NK-92 treated with Interleukin-12 subunit alpha and Interleukin-12 subunit beta, amount 100 ng/mL, for 24 hours (cell line): ENCODE measurements around the gene KDM5A.
"Not testable (repeated sequence)": the region's sequence is repeated elsewhere in the genome, so short reads cannot be mapped to it uniquely, and the experiment has no call there.

ENCODE experiments used
- DNase-seq: peaks from one replicate; lab custom pipeline; 2025; lab: John Stamatoyannopoulos, UW

The KDM5A gene

DNA sequence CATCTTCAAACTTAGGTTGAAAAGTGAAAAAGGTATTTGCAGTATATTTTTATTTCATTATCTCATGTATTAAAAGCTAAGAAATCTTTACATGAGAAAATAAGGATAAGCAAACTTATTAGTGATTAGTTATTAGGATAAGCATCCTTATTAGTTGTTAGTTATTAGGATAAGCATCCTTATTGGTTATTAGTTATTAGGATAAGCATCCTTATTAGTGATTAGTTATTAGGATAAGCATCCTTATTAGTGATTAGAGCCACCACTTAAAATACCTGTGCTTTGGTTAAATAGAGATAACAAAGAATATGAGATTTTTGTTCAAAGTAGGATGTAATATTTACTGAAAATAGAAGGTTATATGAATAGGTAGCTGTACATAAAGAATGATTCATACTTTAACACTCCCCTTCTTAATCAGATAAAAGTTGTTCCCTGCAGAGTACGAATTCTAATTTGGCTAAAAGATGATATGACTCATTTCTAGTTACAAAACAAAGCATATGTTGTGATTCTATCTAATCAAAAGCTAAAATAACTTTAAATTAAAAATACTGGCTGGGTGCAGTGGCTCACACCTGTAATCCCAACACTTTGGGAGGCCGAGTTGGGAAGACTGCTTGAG, 56.4 kb downstream of the KDM5A start:
- DNase-seq = no peak

DNA sequence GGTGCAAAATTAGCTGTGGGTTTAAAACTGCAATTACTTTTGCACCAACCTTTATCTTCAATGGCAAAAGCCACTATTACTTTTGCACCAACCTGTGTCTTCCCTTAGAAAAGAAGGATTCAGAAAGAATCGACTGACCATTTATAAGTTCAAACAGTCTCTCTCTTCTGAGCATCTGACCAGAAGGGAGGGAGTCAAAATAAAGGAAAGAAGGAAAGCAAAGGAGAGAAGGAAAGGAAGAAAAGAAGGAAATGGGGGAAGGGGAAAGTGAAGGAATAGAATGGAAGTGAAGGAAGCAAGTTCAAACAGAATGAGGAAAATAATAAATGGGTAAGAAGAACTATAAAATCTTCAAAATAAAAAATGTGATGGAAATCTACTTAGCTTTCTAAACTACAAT, 57.8 kb downstream of the KDM5A start:
- DNase-seq = no peak

DNA sequence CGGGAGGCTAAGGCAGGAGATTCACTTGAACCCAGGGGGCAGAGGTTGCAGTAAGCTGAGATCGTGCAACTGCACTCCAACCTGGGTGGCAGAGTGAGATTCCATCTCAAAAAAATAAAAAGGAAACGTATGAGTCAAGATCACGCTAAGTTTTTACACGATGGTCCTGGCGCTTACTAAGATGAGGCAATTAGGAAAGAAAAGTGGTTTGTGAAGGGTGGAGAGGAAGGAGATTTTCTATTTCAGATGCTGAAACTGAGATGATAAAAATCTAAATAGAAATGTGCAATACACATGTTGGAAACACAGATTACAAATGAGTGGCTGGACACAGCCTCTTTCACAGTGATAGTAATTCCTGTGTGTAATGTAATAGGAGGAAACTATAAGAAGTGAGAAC, 63.2 kb downstream of the KDM5A start:
- DNase-seq = no peak

DNA sequence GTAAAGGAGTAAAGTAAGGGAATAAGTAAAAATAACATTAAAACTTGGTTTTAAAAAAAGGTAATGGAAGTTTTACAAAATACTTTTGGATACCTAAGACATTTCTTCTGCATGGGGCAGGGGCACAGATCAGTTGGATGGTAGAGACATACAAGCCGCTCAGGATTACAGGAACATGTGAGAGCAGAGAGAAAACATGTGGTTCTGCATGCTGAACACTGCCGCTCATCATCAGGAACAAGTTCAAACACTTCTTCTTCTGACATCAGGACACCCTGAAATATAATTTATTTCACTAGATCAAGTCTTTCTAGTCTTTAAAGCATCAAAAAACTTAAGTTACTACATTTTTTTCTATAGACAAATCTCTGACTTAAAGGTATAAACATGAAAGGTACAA, 65.6 kb downstream of the KDM5A start:
- no peak for DNase-seq

DNA sequence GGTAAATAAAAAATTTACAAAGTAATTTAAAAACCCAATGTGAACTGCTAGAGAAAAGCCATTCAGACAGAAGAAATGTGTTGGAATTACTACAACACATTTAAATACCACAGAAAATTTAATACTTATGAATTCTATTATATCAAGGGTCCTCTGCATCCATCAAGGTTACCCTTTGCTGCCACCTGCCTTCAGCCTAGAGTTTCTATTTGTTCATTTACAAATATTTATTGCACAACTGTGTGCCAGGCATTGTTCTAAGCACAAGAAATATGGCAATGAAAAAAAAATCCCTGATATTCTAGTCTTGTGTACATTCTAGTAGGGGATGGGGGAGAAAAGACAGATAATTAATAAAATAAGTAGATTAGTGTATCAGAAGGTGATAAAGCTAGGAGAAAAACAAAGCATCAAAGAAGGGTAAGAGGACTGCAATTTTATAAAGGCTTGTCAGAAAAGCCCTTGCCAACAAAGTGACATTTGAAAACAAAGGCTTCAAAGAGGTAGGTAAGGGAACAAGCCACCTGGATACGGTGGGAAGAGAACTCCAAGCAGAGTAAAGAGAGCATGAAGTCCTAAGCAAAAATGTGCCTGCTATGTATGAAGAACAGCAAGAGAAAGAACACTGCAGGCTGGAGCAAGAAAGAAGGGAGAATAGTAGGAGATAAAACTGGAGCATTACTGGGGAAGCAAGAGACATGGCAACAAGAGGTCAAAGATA, 67.4 kb downstream of the KDM5A start:
- no peak for DNase-seq

DNA sequence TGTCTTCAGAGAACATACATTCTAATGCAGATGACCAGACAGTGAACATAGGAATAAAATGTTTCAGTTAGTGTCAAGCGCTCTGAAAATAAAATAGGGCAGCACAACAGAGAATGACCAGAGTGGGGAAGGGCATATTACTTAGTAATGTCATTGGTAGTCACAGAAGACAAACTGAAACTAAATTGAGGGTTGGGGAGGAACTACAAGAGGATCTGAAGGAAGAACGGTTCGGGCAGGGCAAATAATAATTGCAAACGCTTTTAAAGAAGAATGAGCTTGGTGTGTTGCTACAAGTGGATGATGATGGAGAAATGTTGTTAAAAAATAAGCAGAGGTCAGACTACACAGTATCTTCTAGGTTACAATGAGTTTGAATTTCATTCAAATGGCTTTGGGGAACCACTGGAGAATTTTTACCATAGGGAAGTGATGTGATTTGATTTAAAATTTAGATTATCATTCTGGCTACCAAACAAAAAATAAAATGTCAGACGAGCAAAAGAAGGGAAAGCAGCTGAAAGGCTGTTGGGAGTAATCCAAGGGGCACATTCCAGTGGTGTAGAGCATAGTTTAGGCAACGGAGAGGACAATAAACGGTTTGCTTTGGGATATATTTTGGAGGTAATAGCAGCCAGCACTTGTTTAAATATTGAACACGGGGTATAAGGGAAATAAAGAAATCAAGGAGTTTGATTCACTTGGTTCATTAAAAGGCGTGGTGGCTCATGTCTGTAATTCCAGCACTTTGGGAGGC, 70.2 kb downstream of the KDM5A start:
- no peak for DNase-seq

DNA sequence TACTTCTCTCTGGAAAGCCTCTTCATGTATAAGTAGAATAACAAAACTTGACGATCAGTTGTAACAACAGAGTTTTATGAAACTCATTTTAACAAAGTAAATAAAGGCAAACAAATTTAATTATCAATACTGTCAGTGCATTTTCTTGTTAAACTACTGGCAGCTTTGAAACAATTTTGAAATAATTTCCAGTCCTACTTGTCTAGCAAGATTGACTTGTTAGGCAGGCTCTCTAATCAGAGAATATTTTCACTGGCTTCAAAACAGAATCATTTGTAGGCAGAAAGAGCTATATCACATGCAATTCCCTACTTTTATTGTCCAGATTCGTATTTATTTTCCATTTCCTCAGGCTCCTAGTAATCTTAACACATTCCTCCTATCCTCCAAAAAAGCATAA, 80.6 kb downstream of the KDM5A start:
- no peak for DNase-seq

DNA sequence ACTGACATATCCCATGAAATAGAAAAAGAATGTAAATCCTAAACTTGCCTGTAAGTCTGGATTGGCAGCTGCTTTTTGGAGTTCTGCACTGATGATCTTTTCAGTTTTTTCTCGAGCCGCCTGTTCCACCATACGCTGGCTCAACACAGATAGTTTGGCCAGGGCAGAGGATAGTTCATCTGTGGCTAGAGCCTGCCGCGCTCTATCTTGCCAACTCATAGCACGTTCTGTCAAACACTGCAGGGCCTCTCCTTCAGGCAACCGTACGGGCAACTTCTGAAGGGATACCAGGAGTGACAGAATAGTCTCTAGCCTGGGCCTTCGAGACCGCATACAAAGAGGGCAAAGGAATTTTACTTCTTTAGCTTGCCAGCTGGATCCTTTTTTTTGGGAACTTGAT, 81.7 kb downstream of the KDM5A start:
- no peak for DNase-seq

DNA sequence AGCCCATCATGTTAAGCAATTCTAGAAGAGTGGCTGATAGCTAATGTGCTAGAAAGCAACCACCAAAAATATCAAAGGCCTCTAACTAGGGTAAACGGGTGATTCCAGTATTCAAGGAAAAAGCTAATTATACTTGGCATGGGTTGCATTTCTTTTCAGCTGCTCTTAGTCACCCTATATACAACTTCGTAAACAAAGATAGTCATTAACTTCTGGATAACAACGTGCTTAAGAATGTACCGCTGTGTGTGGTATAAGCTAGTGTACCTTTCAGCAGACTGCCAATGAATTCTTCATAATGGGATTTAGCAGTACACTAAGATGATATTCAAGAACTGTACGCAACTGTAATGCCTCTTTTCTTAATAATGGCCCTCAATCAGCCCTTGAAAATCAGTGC, 84.3 kb downstream of the KDM5A start:
- no peak for DNase-seq

DNA sequence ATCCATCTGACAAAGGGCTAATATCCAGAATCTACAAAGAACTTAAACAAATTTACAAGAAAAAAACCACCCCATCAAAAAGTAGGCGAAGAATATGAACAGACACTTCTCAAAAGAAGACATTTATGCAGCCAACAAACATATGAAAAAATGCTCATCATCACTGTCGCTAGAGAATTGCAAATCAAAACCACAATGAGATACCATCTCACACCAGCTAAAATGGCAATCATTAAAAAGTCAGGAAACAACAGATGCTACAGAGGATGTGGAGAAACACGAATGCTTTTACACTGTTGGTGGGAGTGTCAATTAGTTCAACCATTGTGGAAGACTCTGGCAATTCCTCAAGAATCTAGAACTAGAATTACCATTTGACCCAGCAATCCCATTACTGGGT, 86.4 kb downstream of the KDM5A start:
- DNase-seq = not testable (repeated sequence)

DNA sequence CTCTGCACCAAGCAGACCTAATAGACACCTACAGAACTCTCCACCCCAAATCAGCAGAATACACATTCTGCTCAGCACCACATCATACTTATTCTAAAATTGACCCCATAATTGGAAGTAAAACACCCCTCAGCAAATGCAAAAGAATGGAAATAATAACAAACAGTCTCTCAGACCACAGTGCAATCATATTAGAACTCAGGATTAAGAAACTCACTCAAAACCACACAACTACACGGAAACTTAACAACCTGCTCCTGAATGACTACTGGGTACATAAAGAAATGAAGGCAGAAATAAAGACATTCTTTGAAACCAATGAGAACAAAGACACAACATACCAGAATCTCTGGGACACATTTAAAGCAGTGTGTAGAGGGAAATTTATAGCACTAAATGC, 89.0 kb downstream of the KDM5A start:
- not testable (repeated sequence) for DNase-seq

DNA sequence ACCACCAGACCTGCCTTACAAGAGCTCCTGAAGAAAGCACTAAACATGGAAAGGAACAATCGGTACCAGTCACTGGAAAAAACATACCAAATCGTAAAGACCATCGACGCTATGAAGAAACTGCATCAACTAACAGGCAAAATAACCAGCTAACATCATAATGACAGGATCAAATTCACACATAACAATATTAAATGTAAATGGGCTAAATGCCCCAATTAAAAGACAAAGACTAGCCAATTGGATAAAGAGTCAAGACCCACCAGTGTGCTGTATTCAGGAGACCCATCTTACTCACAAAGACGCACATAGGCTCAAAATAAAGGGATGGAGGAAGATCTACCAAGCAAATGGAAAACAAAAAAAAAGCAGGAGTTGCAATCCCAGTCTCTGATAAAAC, 89.6 kb downstream of the KDM5A start:
- not testable (repeated sequence) for DNase-seq

DNA sequence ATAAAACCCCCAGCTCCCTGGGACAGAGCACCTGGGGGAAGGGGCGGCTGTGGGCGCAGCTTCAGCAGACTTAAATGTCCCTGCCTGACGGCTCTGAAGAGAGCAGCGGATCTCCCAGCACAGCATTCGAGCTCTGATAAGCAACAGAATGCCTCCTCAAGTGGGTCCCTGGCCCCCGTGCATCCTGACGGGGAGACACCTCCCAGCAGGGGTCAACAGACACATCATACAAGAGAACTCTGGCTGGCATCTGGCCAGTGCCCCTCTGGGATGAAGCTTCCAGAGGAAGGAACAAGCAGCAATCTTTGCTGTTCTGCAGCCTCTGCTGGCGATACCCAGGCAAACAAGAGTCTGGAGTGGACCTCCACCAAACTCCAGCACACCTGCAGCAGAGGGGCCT, 91.1 kb downstream of the KDM5A start:
- not testable (repeated sequence) for DNase-seq

DNA sequence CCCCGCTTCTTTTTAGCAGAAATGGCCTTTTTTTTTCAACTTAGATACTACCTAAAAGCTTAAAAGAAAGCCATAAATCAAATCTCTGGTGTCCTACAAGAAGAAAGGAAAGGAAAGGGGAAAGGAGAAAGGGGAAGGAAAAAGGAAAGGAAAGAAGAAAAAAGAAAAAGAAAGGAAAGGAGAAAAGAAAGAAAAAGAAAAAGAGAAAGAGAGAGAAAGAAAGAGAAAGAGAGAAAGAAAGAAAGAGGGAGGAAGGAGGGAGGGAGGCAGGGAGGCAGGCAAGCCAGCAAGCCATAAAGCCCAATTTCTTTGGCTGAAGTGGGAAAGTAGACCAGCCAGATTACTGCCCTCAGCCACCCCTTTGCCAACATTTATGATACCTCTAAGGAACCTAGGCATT, 94.0 kb downstream of the KDM5A start:
- DNase-seq = no peak

DNA sequence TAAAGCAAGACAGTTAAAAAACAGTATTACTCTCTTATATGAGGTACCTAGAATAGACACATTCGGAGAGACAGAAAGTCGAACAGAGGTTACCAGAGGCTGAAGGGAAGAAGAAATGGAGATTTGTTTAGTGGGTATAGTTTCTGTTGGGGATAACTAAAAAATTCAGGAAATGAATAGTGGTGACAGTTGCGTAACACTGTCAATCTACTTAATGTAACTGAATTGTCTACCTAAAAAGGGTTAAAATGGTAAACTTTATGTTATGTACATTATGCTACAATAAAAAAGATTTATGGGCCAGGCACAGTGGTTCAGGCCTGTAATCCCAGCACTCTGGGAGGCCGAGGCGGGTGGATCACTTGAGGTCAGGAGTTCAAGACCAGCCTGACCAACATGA, 95.9 kb downstream of the KDM5A start:
- no peak for DNase-seq

DNA sequence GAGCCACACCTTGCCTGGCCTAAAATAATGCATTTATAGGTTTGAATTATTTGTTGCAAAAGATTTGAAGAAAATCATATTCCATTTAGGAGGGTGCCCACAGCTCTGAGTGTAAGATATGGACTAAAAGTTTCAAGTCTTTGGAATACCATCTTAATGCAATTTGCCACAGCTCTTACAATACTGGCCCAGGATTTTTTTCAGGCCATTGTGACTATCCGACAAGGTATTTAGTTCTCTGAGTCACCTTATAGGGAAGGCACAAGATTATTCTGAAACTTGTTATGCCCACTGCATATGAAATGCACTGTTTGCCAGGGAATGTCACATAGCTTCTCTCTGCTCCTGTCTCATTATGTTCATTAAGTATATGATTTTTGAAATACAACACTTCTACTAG, 96.9 kb downstream of the KDM5A start:
- DNase-seq = no peak

DNA sequence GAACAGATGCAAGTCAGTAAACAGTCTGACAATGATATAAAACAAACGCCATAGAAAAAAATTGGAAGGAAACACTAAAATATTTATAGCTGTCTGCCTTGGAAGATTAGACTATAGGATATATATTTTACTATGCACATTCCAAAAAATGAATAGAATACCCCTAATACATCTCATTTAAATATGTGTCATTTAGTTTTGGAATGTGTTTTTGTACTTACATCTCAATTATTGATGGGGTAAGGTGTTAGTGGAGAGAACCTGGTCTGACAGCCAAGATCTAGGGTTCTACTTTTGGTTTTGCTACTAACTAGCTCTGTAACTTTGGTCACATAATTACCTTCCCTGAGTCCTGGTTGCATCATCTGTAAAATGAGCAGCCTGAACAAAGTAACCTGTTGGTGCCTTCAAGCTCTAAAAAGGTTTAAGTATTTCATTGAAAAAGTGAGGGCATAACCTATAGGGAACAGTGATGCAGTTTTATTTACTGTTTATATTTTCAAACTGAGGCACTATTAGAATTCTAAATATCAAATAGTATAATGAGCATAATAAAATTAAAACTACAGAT, 97.9 kb downstream of the KDM5A start:
- DNase-seq = no peak

DNA sequence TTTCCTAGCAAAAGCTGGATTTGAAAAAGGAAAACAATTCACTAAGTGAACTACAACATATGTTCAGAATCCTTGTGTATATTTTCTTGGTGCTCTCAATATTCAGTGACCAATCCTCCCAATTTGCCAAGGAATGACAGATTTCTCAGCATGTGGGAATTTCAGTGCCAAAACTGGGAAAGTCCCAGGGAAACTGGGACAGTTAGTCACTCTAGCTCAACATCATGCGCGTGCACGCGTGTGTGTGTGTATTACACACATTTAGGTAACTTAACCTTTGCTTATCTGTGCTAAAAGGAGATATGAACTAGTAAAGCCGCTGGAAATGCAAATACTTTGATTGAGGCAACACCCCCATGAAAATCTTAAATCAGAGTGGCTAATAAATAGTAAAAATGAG, 100.4 kb downstream of the KDM5A start:
- no peak for DNase-seq

DNA sequence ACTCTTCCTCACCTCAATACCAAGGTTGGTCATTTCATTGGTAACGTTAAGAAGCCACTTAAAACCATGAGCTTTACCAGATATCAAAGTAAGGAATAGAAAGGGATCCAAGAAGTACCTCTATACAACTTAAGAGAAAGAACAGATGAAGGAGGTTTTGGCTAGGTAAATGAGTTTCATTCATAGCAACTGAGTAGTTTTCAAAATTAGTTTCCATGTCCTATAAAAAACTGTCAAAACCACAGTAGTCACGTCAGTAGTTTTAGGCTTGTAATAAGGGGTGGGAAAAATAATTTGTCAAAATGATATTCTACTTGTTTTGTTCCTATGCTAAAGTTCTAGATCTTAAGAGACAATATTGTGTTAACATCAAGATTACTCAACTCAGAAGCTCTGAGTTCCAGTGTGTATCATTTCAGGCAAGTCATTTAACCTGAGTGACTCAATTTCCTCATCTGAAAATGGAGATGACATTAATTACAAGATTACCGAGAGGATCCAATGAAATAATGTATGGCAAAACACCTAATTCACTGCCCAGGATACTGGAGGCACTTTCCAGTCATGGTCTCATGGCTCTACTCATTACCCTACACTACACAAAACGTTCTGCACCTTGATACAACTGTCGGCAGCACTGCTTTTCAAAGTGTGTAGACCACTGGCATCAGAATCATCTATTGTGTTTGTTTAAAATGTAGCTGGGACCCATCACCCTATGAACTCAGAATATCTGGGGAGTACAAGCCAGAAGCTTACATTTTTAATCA, 102.4 kb downstream of the KDM5A start:
- no peak for DNase-seq

DNA sequence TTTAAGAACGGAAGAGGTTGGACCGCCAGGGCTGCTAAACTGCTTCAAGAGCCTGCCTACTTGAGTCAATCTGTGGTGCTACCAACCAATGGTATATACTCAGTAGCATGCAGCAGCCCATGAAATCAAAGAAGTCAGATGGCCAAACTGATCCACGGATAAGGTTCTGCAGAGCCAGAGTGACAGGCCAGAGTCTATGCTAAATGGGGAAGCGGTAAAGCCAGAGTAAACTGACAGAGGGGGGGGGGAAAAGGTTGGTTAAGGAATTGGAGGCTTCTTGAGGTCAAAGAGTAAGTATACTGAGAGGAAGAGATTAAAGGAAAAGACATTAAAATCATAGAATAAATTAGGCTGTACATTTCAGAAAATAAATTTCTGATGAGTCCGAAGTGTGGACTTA, 111.1 kb downstream of the KDM5A start:
- DNase-seq = no peak

DNA sequence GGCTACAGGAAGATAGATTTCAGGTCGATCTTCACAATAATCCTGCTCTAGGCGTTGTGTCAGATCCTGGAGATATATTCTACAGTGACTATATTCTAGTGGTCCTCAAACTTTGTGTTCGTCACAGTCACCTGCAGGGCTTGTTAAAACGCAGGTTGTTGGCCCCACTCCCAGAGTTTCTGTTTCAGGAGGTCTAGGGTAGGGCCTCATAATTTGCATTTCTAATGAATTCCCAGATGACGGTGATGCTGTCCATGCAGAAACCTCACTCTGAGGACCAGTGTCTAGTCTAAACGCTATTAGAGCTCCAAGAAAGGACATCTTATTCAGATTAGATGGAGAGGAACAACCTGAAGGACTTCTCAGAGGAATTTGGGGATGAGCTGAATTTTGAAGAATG, 113.3 kb downstream of the KDM5A start:
- no peak for DNase-seq

DNA sequence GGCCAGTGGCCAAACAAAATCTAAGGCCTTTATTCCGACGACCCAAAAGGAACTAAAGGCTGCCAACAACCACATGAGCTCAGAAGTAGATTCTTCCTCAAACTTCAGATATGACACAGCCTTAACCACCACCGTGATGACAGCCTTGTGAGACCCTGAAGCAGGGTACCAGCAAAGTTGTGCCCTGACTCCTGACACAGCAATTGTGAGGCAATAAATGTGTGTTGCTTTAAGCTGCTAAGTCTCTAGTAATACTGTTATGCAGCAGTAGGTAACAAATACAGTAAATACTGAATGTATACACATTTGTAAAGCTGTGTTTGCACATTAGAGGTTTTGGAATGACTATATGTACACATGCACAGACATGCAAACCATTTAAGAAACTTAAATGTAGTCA, 115.7 kb downstream of the KDM5A start:
- DNase-seq = no peak
